Breast epithelium (tissue), 4 donors: ENCODE measurements around the gene LIMS1. TPM values are rescaled to one million over a fixed set of nuclear protein-coding genes. Genes with fewer than 3 reads are reported as not detected.

ENCODE experiments used
- DNase-seq, 2 donors: peaks; one replicate each; pipeline ENCODE4 v3.0.0-alpha.2; 2019; ENCODE audit warnings: low spot score in 2 of 2
- H3K27ac ChIP-seq, 2 donors: fragments of 200-600 bp; sonication (generic) in 1 of 2; one replicate each; pipeline ENCODE4 v1.5.1; 2016 to 2019; ENCODE audit warnings: mild to moderate bottlenecking in 1 of 2
- H3K27me3 ChIP-seq, 2 donors: fragments of 200-600 bp; sonication (generic) in 1 of 2; one replicate each; pipeline versions ENCODE4 v1.5.1 to v1.6.0; 2017 to 2019; ENCODE audit warnings: control low read depth in 1 of 2, mild to moderate bottlenecking in 1 of 2
- H3K36me3 ChIP-seq: fragments of 200-600 bp; one replicate; pipeline ENCODE4 v1.5.1; 2019
- H3K4me1 ChIP-seq, 2 donors: fragments of 200-600 bp; sonication (generic); one replicate each; pipeline ENCODE4 v1.5.1; 2016 to 2019; ENCODE audit warnings: control low read depth in 1 of 2
- H3K4me3 ChIP-seq, 3 donors: fragments of 200-600 bp; sonication (generic); 1 replicate in 2 of 3; 2 replicates in 1 of 3; pipeline ENCODE4 v1.5.1; 2016 to 2019; ENCODE audit warnings: mild to moderate bottlenecking in 3 of 3, moderate library complexity in 2 of 3
- H3K9me3 ChIP-seq, 2 donors: fragments of 200-600 bp; sonication (generic) in 1 of 2; one replicate each; pipeline ENCODE4 v1.5.1; 2016 to 2019; ENCODE audit warnings: control low read depth in 1 of 2
- CTCF ChIP-seq, 3 donors: fragments of 450-650 bp; IDR thresholded peaks; one replicate each; pipeline ENCODE4 v1.5.1; 2016 to 2017; ENCODE audit warnings: antibody characterized with exemption in 3 of 3, mild to moderate bottlenecking in 3 of 3, moderate library complexity in 3 of 3
- POLR2A ChIP-seq: fragments of 450-650 bp; IDR thresholded peaks from one replicate; pipeline ENCODE4 v1.6.1; 2016; ENCODE audit warnings: antibody characterized with exemption, mild to moderate bottlenecking, moderate library complexity
- POLR2AphosphoS5 ChIP-seq, 3 donors: sonication (generic); formaldehyde crosslinking; IDR thresholded peaks; one replicate each; pipeline ENCODE4 v1.6.1; 2017; ENCODE audit warnings: antibody characterized with exemption in 3 of 3
- intact Hi-C: fragments of 100-400 bp; cut with DNase I; formaldehyde crosslinking; loops from one replicate; pipeline ENCODE4 v1.15.1; 2023; ENCODE audit warnings: low total_unique reads
- total RNA-seq, 3 donors: library from RNA; depleted of rRNA; stranded (reverse); fragments of >200 nt; gene quantifications; one replicate each; pipeline ENCODE4 v1.1.0, GENCODE V29; 2016

The LIMS1 gene
- total RNA-seq, 3 donors from 2014 or later = 66.5 to 123 (median 93.1) TPM

- Histone ChIP-seq H3K4me1 (peaks cover 0 to 5% of the 10 kb centered on the region in 2 donors), H3K27ac (peak overlapping the region; percentile 49 to 66), H3K27me3 (no peaks in the 10 kb centered on the region), H3K36me3 (no peaks in the 10 kb centered on the region), H3K9me3 (no peaks in the 10 kb centered on the region), H3K4me3 (peak overlapping the region in 1 of 3 donors; percentile 20)
- no peak for DNase-seq
- intact Hi-C loops = no loop called here
- TF ChIP-seq POLR2AphosphoS5 (IDR thresholded peaks at IDR 0.05) (no peak), POLR2A (no peak), CTCF (IDR thresholded peaks at IDR 0.05) (no peak)
Measured at GRCh38 chr2:108612514-108613183, 78.4 kb downstream of the LIMS1 start.

- no peak for DNase-seq
- Histone ChIP-seq H3K27ac (peak overlapping the region in 1 of 2 donors; percentile 49), H3K4me3 (no peak overlapping the region), H3K36me3 (no peaks in the 10 kb centered on the region), H3K4me1 (peaks cover 0 to 5% of the 10 kb centered on the region in 2 donors), H3K27me3 (no peaks in the 10 kb centered on the region), H3K9me3 (no peaks in the 10 kb centered on the region)
- intact Hi-C loops = no loop called here
- TF ChIP-seq CTCF (IDR thresholded peaks at IDR 0.05) (no peak), POLR2AphosphoS5 (IDR thresholded peaks at IDR 0.05) (no peak), POLR2A (no peak)
Measured at GRCh38 chr2:108613261-108614042, 79.2 kb downstream of the LIMS1 start.

GRCh38 chr2:108614043-108614545 is 79.8 kb downstream of the LIMS1 start:
- Histone ChIP-seq H3K4me3 (no peak overlapping the region), H3K36me3 (no peaks in the 10 kb centered on the region), H3K4me1 (peaks cover 0 to 5% of the 10 kb centered on the region in 2 donors), H3K27me3 (no peaks in the 10 kb centered on the region), H3K9me3 (no peaks in the 10 kb centered on the region), H3K27ac (peak overlapping the region in 1 of 2 donors; percentile 4)
- intact Hi-C loops = no loop called here
- TF ChIP-seq POLR2AphosphoS5 (IDR thresholded peaks at IDR 0.05) (no peak), POLR2A (no peak), CTCF (IDR thresholded peaks at IDR 0.05) (no peak)
- DNase-seq = no peak

- TF ChIP-seq POLR2A = no peak
- no peak for TF ChIP-seq POLR2AphosphoS5 (IDR thresholded peaks at IDR 0.05)
- no peak for TF ChIP-seq CTCF (IDR thresholded peaks at IDR 0.05)
- no peaks in the 10 kb centered on the region for H3K9me3 ChIP-seq
- H3K36me3 ChIP-seq = no peaks in the 10 kb centered on the region
- H3K27me3 ChIP-seq = no peaks in the 10 kb centered on the region
- no peak overlapping the region for H3K27ac ChIP-seq
- H3K4me3 ChIP-seq = no peak overlapping the region
- intact Hi-C loops = no loop called here
- DNase-seq = no peak
- peaks cover 0 to 5% of the 10 kb centered on the region in 2 donors for H3K4me1 ChIP-seq
Measured at GRCh38 chr2:108614659-108615058, 80.4 kb downstream of the LIMS1 start.
